GM21825 (cell line): ENCODE data around the gene CBR3.
"Not testable (repeated sequence)": the region's sequence is repeated elsewhere in the genome, so short reads cannot be mapped to it uniquely, and the experiment has no call there.

Experiments used
- ATAC-seq: cut with Tn5 transposase; IDR thresholded peaks from one replicate; pipeline ENCODE4 v1.9.1; 2021; ENCODE audit warnings: mild to moderate bottlenecking, moderate library complexity; ENCODE audit not compliant: unreplicated experiment

Gene CBR3

GRCh38 chr21:36134803-36135390, at the start of gene CBR3:
CBR3 (plus strand) TSS chr21:36135079; CDS start chr21:36135193, 114 bp downstream.
- no peak for ATAC-seq

- ATAC-seq: no peak
Observed at GRCh38 chr21:36087362-36088138, 47.3 kb upstream of the CBR3 start.

GRCh38 chr21:36089946-36090345, 44.9 kb upstream of the CBR3 start:
- ATAC-seq: no peak

GRCh38 chr21:36092681-36093080, 42.2 kb upstream of the CBR3 start:
- ATAC-seq: no peak

GRCh38 chr21:36093512-36093911, 41.4 kb upstream of the CBR3 start:
- ATAC-seq: no peak

DNA sequence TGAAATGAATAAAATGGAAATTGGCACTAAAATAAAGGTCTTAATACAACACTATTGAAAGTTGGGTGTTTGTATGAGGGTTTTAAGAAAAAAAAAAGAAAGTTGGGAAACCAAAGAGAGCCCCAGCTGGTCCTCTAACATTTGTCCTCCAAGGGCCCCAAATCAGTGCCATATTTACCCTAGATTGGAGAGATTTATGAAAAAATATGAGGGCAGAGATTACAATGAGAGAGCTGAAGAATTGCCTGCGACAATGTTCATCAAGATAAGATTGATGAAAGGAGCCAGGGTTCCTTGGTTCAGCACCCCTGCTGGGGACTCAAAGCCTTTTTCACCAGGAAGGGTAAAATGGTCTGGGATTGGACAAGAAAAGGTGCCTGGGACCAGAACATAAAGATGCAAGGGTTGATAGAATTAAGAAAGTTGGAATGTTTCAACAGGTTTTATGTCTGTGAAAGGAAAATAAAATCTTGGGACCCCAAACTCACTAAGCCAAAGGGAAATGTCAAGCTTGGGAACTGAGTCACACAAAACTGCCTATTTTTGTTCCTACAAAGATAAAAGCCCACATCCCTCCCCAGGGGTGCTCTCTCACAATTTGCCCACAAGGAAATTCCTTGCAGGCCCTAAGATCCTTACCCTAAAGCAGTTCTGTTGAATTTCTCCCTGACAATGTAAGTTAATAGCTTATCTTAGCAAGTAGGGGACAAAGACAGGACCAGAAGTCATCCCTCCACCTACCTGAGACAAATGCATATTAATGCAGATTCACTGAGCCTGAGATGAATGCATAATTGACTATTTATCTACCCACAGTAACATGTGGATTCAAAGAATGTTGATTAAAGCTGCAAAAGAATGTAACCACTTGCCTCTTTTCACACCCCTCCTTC, 38.2 kb upstream of the CBR3 start:
- ATAC-seq: no peak

GRCh38 chr21:36097427-36098181, 37.3 kb upstream of the CBR3 start:
- ATAC-seq: peak; percentile 89

- ATAC-seq: no peak
Observed at GRCh38 chr21:36098182-36098532, 36.7 kb upstream of the CBR3 start.

DNA sequence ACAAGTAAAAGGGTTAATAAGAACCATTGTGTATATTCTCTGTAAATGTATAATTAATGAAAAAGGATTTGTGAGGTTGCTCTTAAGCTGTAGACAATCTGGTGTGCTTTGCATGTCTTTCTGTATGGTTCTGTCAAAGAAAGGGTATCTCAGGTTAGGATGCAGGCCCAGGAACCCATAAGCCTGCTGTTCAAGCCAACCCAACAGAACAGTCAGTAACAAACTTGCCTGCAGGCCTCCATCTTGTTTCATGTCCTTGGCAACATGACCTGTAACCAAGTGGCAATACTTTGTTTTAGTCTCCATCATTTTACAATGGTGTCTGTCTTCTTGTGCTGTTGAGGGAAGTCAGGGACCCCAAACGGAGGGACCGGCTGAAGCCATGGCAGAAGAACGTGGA, 35.9 kb upstream of the CBR3 start:
- no peak for ATAC-seq

DNA sequence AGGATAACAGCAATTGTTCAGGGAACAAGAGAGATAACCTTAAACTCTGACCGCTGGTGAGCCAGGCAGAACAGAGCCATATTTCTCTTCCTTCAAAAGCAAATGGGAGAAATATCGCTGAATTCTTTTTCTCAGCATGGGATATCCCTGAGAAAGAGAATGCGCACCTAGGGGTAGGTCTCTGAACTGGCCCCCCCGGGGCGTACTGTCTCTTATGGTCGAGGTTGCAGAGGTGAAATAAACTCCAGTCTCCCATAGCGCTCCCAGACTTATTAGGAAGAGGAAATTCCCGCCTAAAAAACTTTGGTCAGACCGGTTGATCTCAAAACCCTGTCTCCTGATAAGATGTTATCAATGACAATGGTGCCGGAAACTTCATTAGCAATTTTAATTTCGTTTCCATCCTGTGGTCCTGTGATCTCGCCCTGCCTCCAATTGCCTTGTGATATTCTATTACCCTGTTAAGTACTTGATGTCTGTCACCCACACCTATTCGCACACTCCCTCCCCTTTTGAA, 35.1 kb upstream of the CBR3 start:
- not testable (repeated sequence) for ATAC-seq

DNA sequence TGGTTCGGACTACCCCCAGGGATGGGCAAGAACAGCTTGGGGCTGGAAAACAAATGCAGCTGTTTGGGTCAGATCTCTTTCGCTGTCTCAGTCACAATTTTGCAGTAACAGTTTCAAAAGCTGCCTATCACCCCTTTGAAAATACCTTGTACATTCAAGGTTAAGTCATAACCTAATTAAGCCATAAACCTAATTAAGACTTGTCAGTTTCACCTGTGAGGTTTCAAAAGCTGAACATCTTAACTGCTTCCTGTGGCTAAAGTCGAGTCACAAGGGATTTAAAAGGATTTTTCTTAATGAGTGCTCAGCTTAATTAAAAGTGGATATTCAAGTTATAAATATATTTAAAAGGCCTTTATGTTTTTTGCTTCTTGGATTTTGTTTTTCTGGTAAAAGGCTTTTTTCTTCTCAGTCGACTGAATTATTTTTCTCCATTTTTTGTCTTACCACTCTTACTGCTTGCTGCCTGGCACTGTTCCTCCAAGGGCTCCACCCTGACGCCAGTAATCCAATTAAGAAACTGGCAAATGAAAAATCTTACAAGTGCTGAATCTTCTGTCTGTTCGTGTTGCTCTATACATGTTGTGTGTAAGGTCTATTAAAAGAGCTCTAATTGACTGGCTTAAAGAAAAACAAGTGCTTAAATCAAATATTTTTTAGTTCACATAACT, 33.8 kb upstream of the CBR3 start:
- no peak for ATAC-seq

DNA sequence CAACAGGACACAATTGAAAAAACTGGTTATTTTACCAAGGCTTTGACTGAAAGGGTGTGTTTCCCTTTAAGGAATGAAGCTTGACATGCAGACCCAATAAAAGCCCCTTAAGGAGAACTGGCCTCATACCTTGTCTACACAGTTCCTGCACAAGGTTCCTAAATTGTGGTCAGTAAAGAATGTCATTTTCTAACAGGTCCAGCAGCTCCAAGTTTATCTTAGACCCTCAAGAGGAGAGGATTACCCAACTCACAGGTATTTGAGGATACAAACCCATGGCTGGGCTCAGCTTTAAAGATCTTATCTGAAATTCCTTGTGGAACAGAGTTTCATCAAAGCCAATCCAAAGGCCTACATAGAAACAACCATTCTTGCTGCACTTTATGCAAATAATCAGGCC, 31.4 kb upstream of the CBR3 start:
- no peak for ATAC-seq

DNA sequence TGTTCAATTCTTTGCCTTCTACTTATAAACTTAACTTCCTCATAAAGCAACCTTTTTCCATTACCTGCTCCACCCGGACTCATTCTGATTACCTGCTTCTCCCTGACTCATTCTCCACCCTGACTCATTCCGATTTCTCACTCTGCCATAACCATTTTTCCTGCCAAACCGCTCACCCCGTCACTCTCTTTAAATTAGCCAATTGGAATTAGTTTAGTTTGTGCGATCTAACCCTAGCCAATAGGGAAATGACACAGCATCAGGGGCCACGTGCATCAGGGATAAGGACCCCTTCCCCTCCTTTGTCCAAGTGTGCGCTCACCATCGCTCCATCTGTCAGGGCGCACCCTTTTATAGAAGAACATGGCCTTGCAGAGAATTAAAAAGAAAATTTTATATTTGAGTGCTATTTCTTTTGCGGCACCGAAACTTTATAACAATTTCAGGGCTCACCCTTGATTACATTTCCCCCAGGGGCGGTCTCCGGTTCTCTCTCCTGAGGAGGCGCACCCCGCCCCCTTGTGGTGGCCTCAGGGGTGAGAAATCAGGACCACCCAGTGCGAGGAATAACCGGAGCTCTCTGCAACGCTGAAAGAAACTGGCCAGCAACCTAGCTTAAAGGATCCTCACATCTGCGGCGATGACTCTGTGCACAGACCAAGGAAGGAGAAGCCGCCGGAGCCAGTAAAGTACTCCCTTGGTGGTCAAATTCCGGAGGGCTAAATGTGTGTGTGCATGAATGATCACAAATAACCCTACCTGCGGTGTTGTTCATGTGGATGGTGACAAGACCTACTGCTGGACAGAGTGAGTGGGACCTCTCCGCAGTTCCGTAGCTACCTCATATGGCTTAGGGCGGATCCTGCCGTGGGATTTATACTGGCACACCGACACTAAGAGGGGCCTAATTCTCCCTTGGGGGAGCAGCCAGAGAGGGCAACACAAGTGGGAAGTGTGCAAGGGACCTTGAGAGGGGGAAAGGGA, 30.3 kb upstream of the CBR3 start:
- no peak for ATAC-seq

- no peak for ATAC-seq
Observed at GRCh38 chr21:36105327-36105842, 29.5 kb upstream of the CBR3 start.

GRCh38 chr21:36109868-36110267, 25.0 kb upstream of the CBR3 start:
- ATAC-seq: no peak

DNA sequence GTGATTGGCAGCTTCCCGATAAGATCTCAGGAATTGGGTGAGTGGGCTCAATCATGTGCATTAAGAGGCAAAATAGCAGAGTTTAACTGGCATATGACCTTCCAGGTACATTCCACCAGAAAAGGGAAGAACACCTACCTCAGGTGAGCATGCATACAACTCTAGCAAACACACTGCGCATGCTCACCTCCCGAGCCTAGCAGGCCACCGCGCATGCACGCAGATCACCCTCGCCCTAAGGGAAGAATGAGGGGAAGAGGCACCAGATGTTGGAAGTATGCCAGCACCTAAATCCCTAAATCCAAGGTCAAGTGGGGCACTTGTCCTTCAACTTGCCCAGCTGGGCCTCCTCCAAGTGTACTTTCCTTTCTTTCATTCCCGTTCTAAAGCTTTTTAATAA, 23.6 kb upstream of the CBR3 start:
- no peak for ATAC-seq

GRCh38 chr21:36113647-36114428, 21.0 kb upstream of the CBR3 start:
- no peak for ATAC-seq

DNA sequence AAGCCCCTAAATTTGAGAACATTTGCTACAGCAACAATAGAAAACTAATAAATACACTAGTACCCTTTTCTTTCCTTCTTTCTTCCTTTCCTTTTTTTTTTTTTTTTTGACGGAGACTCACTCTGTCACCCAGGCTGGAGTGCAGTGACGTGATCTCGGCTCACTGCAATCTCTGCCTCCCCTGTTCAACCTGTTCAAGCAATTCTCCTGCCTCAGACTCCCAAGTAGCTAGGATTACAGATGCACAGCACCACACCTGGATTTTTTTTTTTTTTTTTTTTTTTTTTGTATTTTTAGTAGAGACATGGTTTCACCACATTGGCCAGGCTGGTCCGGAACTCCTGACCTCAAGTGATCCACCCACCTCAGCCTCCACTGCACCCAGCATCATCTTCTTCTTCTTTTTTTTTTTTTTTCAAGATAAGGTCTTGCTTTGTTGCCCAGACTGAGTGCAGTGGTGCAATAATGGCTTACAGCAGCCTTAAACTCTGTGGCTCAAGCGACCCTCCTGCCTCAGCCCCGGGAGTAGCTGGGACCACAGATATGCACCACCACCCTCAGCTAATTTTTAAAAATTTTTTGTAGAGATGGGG, 19.6 kb upstream of the CBR3 start:
- ATAC-seq: no peak
